GM19023 (cell line): Measurements from ENCODE around the gene AANAT.

ENCODE experiments used
- ATAC-seq: cut with Tn5 transposase; IDR thresholded peaks from one replicate; pipeline ENCODE4 v1.9.1; 2021; ENCODE audit warnings: mild to moderate bottlenecking, moderate library complexity; ENCODE audit not compliant: unreplicated experiment

The AANAT gene

GRCh38 chr17:76467809-76468633, 618 bp downstream of the AANAT start:
- no peak for ATAC-seq

GRCh38 chr17:76468634-76469010, 1.2 kb downstream of the AANAT start:
- no peak for ATAC-seq

- ATAC-seq: no peak
These were observed 1.9 kb downstream of the AANAT start for GRCh38 chr17:76469076-76469990.

- ATAC-seq: no peak
These were observed 2.8 kb downstream of the AANAT start for GRCh38 chr17:76469991-76470739.

GRCh38 chr17:76471498-76472257, 4.3 kb downstream of the AANAT start:
- ATAC-seq: no peak

GRCh38 chr17:76472258-76472645, 4.8 kb downstream of the AANAT start:
- ATAC-seq: no peak

- no peak for ATAC-seq
These were observed 5.3 kb downstream of the AANAT start for GRCh38 chr17:76472726-76473125.

- ATAC-seq: no peak
These were observed 6.2 kb downstream of the AANAT start for GRCh38 chr17:76473541-76473985.

- ATAC-seq: no peak
These were observed 6.8 kb downstream of the AANAT start for GRCh38 chr17:76474238-76474637.

- ATAC-seq: no peak
These were observed 7.5 kb downstream of the AANAT start for GRCh38 chr17:76474894-76475293.

- ATAC-seq: no peak
These were observed 7.9 kb downstream of the AANAT start for GRCh38 chr17:76475302-76475701.

GRCh38 chr17:76476736-76477135, 9.3 kb downstream of the AANAT start:
- no peak for ATAC-seq

GRCh38 chr17:76477576-76477975, 10.2 kb downstream of the AANAT start:
- ATAC-seq: no peak

- ATAC-seq: no peak
These were observed 10.7 kb downstream of the AANAT start for GRCh38 chr17:76478097-76478496.

GRCh38 chr17:76478730-76479514, 11.5 kb downstream of the AANAT start:
- no peak for ATAC-seq

- ATAC-seq: no peak
These were observed 12.2 kb downstream of the AANAT start for GRCh38 chr17:76479515-76480060.

- ATAC-seq: no peak
These were observed 13.2 kb downstream of the AANAT start for GRCh38 chr17:76480632-76481031.

GRCh38 chr17:76481071-76481655, 13.8 kb downstream of the AANAT start:
- ATAC-seq: peak; percentile 51

GRCh38 chr17:76484228-76484725, 16.9 kb downstream of the AANAT start:
- no peak for ATAC-seq
